ENCODE results near the gene SLC25A45. TPM values are rescaled to one million over a fixed set of nuclear protein-coding genes. Genes with fewer than 3 reads are reported as not detected.

SLC25A45 gene
- total RNA-seq, 2 experiments from 2014 or later, result 24.5 to 28.2 TPM

- H3K27me3 Mint-ChIP-seq (ENCODE audit: low read depth), result no peaks in the 10 kb centered on the region
Measured at GRCh38 chr11:65392186-65392829, 9.9 kb upstream of the SLC25A45 start.

GRCh38 chr11:65390996-65391395 lies 8.6 kb upstream of the SLC25A45 start:
- H3K4me3 Mint-ChIP-seq, result no peak overlapping the region
- ChIA-PET POLR2A (interaction anchor here (0.5 to 15.4 kb wide), 6 partner anchors 9 to 194 kb away, joined by 3 to 253 read pairs (median 4); partner anchors contain the start of genes MALAT1 and NEAT1), CTCF (interaction anchor here (1.8 to 5.9 kb wide), 2 partner anchors 25 to 150 kb away, joined by 6 to 46 read pairs; no protein-coding TSS in a partner anchor)
- no peaks in the 10 kb centered on the region for H3K9me3 Mint-ChIP-seq (ENCODE audit: insufficient read depth)
- H3K27me3 Mint-ChIP-seq (ENCODE audit: low read depth), result no peaks in the 10 kb centered on the region
- ATAC-seq (no peak), DNase-seq (no peak)
- H3K4me1 Mint-ChIP-seq (ENCODE audit: low read depth), result peaks cover 42% of the 10 kb centered on the region
- H3K36me3 Mint-ChIP-seq (ENCODE audit: low read depth), result peaks cover 40% of the 10 kb centered on the region
- peak overlapping the region; percentile 39 for H3K27ac Mint-ChIP-seq

More at GRCh38 chr11:65392186-65392829, 9.9 kb upstream of the SLC25A45 start:
- ATAC-seq (no peak), DNase-seq (no peak)
- Mint-ChIP-seq H3K4me1 (ENCODE audit: low read depth) (peaks cover 38% of the 10 kb centered on the region), H3K27ac (peak overlapping the region; percentile 20), H3K4me3 (no peak overlapping the region), H3K36me3 (ENCODE audit: low read depth) (peaks cover 41% of the 10 kb centered on the region), H3K9me3 (ENCODE audit: insufficient read depth) (no peaks in the 10 kb centered on the region)
- CTCF ChIA-PET, result interaction anchor here (1.2 to 5.9 kb wide), 2 partner anchors 24 kb away, joined by 3 to 46 read pairs; no protein-coding TSS in a partner anchor
- POLR2A ChIA-PET, result interaction anchor here (0.8 to 15.4 kb wide), 4 partner anchors 28 to 115 kb away, joined by 4 to 253 read pairs (median 88); partner anchors contain the start of genes MALAT1 and NEAT1

DNA sequence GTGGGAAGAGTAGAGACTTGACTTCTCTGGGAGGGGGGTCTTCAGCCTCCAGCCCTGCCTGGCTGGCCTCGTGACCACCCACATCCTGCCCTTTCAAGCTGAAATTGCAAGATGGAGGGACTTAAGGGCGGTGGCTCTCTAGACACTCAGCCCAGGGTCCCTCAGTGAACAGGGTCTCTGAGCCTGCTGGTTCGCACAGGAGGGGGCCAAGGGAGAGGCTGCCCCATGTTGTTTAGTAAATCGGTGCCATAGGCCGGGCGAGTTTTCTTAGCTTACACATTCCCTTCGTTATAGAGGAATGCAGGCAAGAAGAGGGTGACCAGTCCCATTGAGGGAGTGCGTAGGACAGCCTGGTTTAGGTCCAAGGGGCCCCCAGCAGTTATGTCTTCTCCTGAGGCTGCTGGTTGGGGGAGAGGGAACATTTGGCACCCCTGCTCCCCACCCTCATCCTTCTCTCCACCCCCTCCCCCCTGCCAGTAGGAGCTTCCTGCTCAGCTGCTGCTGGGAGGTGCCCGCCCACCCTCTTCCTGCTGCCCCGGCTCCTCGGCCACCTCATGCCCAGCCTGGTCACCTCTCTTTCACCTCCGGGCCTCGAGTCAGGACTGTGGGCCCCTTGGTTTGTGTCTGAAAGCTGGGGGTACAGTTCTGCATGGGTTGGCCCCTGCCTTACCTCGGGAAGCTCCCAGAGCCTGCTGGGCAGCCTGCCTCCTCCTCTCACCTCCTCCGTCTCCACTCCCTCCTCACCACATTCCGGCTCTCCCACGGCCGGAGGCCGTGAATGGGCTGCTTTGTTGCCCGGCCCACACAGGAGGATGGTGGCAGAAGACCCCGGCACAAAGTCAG lies 7.9 kb upstream of the SLC25A45 start:
- POLR2A ChIA-PET, result interaction anchor here (0.7 to 15.4 kb wide), 6 partner anchors 8 to 117 kb away, joined by 3 to 253 read pairs (median 4); partner anchors contain the start of genes MALAT1 and NEAT1
- DNase-seq (no peak), ATAC-seq (no peak)

DNA sequence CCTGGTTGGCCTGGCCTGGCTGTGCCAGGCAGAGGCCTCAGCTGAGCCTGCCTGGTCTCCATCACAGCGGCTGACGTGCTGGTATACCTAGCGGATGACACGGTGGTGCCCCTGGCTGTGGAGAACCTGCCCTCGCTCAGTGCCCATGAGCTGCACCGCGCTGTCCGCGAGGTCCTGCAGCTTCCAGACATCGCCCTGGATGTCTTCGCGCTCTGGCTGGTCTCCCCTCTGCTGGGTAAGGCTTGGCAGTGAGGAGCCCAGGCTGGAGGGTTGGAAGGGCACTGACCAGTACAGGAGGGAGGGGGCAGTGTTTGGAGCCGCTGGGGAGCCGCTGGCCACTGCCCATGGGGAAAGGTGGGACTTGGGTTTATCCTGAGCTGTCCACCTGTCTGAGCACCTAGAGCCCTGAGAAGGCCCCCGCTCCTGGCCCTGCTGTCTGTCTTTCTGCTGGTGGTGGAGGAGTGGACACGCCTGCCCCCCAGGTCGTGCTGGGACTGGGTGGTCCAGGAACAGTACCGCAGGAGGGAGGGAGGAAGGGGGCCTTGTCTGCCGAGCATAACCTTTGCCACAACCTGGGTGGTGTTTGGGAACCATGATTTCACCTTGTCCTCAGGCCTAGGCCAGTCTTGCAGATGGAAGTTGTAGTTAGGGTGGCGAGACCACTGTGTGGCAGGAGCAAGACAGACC lies 7.0 kb upstream of the SLC25A45 start:
- H3K4me3 Mint-ChIP-seq, result peak overlapping the region; percentile 5
- no peak for ATAC-seq
- CTCF ChIA-PET, result interaction anchor here (1.5 to 5.9 kb wide), 4 partner anchors 27 to 152 kb away, joined by 3 to 46 read pairs (median 5); no protein-coding TSS in a partner anchor
- no peaks in the 10 kb centered on the region for H3K9me3 Mint-ChIP-seq (ENCODE audit: insufficient read depth)
- H3K36me3 Mint-ChIP-seq (ENCODE audit: low read depth), result peaks cover 38% of the 10 kb centered on the region
- POLR2A ChIA-PET, result interaction anchor here (1.0 to 15.4 kb wide), 4 partner anchors 9 to 117 kb away, joined by 3 to 253 read pairs (median 92); partner anchors contain the start of genes MALAT1 and NEAT1
- peak overlapping the region; percentile 57 for H3K27ac Mint-ChIP-seq
- no peak for DNase-seq
- H3K27me3 Mint-ChIP-seq (ENCODE audit: low read depth), result no peaks in the 10 kb centered on the region
- peaks cover 56% of the 10 kb centered on the region for H3K4me1 Mint-ChIP-seq (ENCODE audit: low read depth)

More for the DNA sequence above, 7.9 kb upstream of the SLC25A45 start:
- H3K27me3 Mint-ChIP-seq (ENCODE audit: low read depth), result no peaks in the 10 kb centered on the region
- CTCF ChIA-PET, result interaction anchor here (1.5 to 5.9 kb wide), 3 partner anchors 26 to 151 kb away, joined by 3 to 46 read pairs (median 6); no protein-coding TSS in a partner anchor
- H3K4me1 Mint-ChIP-seq (ENCODE audit: low read depth), result peaks cover 47% of the 10 kb centered on the region
- H3K9me3 Mint-ChIP-seq (ENCODE audit: insufficient read depth), result no peaks in the 10 kb centered on the region
- no peak overlapping the region for H3K4me3 Mint-ChIP-seq
- peaks cover 38% of the 10 kb centered on the region for H3K36me3 Mint-ChIP-seq (ENCODE audit: low read depth)
- H3K27ac Mint-ChIP-seq, result peak overlapping the region; percentile 57

- POLR2A ChIA-PET, result interaction anchor here (1.1 to 15.4 kb wide), 4 partner anchors 32 to 117 kb away, joined by 3 to 253 read pairs (median 92); partner anchors contain the start of genes MALAT1 and NEAT1
- ATAC-seq, result no peak
- Mint-ChIP-seq H3K9me3 (ENCODE audit: insufficient read depth) (no peaks in the 10 kb centered on the region), H3K36me3 (ENCODE audit: low read depth) (peaks cover 36% of the 10 kb centered on the region), H3K27me3 (ENCODE audit: low read depth) (no peaks in the 10 kb centered on the region), H3K4me3 (peak overlapping the region; percentile 39), H3K4me1 (ENCODE audit: low read depth) (peaks cover 63% of the 10 kb centered on the region), H3K27ac (peak overlapping the region; percentile 51)
- CTCF ChIA-PET, result interaction anchor here (1.0 to 5.9 kb wide), 6 partner anchors 21 to 122 kb away, joined by 3 to 46 read pairs (median 4); no protein-coding TSS in a partner anchor
- no peak for DNase-seq
Measured at GRCh38 chr11:65388731-65389130, 6.3 kb upstream of the SLC25A45 start.

- ChIA-PET POLR2A (interaction anchor here (1.5 to 15.4 kb wide), 6 partner anchors 34 to 139 kb away, joined by 3 to 253 read pairs (median 11); partner anchors contain the start of genes MALAT1, NEAT1, POLA2 and SCYL1), CTCF (interaction anchor here (1.0 to 5.9 kb wide), 5 partner anchors 19 to 124 kb away, joined by 3 to 46 read pairs (median 3); no protein-coding TSS in a partner anchor)
- H3K4me1 Mint-ChIP-seq (ENCODE audit: low read depth), result peaks cover 76% of the 10 kb centered on the region
- peak within 1 kb of the TSS; percentile 97 for H3K27ac Mint-ChIP-seq
- H3K4me3 Mint-ChIP-seq, result peak within 1 kb of the TSS; percentile 94
- no peaks in the 10 kb centered on the region for H3K9me3 Mint-ChIP-seq (ENCODE audit: insufficient read depth)
- peaks cover 25% of the 10 kb centered on the region for H3K36me3 Mint-ChIP-seq (ENCODE audit: low read depth)
- DNase-seq (peak; percentile 89), ATAC-seq (peak; percentile 64)
- no peaks in the 10 kb centered on the region for H3K27me3 Mint-ChIP-seq (ENCODE audit: low read depth)
Measured at GRCh38 chr11:65386307-65387140, 4.1 kb upstream of the SLC25A45 start, which contains the start of gene FRMD8. Gene FRMD8, plus strand, starts transcription at chr11:65386637. Its CDS starts 400 bp downstream, at chr11:65387037.

DNA sequence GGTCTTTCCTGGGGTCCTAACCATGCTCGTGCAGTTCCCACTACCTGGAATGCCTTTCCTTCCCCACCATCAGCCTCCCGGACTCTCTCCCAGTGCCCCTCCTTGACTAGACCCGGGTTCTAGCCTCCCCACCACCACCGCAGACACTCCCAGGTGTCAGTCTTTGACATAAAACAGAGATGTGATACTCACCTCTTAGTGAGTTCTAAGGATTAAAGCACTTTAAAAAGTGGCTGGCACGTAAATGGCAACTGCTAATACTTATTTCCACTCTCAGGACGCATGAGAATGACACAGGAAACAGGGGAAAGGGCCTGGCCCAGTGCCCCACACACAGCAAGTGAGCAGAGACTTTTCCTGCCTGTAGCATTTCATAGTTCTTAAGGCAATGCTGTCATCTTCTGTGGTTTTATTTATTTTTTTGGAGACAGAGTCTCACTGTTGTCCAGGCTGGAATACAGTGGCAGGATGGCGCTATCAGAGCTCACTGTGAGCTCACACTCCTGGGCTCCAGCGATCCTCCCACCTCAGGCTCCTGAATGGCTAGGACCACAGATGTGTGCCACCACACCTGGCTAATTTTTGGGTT lies 1.9 kb upstream of the SLC25A45 start:
- ATAC-seq (no peak), DNase-seq (peak; percentile 40)
- peaks cover 63% of the 10 kb centered on the region for H3K4me1 Mint-ChIP-seq (ENCODE audit: low read depth)
- H3K36me3 Mint-ChIP-seq (ENCODE audit: low read depth), result peaks cover 15% of the 10 kb centered on the region
- no peaks in the 10 kb centered on the region for H3K9me3 Mint-ChIP-seq (ENCODE audit: insufficient read depth)
- H3K27ac Mint-ChIP-seq, result peak overlapping the region; percentile 97
- ChIA-PET CTCF (interaction anchor here (1.1 to 2.8 kb wide), 4 partner anchors 33 to 125 kb away, joined by 3 to 15 read pairs (median 4); no protein-coding TSS in a partner anchor), POLR2A (interaction anchor here (0.6 to 15.4 kb wide), 6 partner anchors 11 to 511 kb away, joined by 3 to 253 read pairs (median 8); partner anchors contain the start of genes MALAT1 and NEAT1)
- H3K27me3 Mint-ChIP-seq (ENCODE audit: low read depth), result no peaks in the 10 kb centered on the region
- H3K4me3 Mint-ChIP-seq, result peak overlapping the region; percentile 51

GRCh38 chr11:65383778-65384177 lies 1.3 kb upstream of the SLC25A45 start:
- peaks cover 57% of the 10 kb centered on the region for H3K4me1 Mint-ChIP-seq (ENCODE audit: low read depth)
- CTCF ChIA-PET, result interaction anchor here (0.7 to 2.8 kb wide), 4 partner anchors 33 to 118 kb away, joined by 4 to 15 read pairs (median 5); no protein-coding TSS in a partner anchor
- H3K9me3 Mint-ChIP-seq (ENCODE audit: insufficient read depth), result no peaks in the 10 kb centered on the region
- H3K36me3 Mint-ChIP-seq (ENCODE audit: low read depth), result peaks cover 11% of the 10 kb centered on the region
- peak overlapping the region; percentile 15 for H3K4me3 Mint-ChIP-seq
- peak overlapping the region; percentile 97 for H3K27ac Mint-ChIP-seq
- no peak for ATAC-seq
- no peaks in the 10 kb centered on the region for H3K27me3 Mint-ChIP-seq (ENCODE audit: low read depth)
- POLR2A ChIA-PET, result interaction anchor here (0.6 to 15.4 kb wide), 5 partner anchors 37 to 193 kb away, joined by 3 to 253 read pairs (median 52); partner anchors contain the start of genes MALAT1 and NEAT1
- no peak for DNase-seq

GRCh38 chr11:65382804-65383368 lies 440 bp upstream of the SLC25A45 start:
- Mint-ChIP-seq H3K27ac (peak overlapping the region; percentile 99), H3K27me3 (ENCODE audit: low read depth) (no peaks in the 10 kb centered on the region), H3K4me3 (peak overlapping the region; percentile 83), H3K36me3 (ENCODE audit: low read depth) (peaks cover 3% of the 10 kb centered on the region), H3K9me3 (ENCODE audit: insufficient read depth) (no peaks in the 10 kb centered on the region), H3K4me1 (ENCODE audit: low read depth) (peaks cover 48% of the 10 kb centered on the region)
- ATAC-seq (no peak), DNase-seq (peak; percentile 30)
- CTCF ChIA-PET, result interaction anchor here (1.2 to 2.8 kb wide), 6 partner anchors 34 to 127 kb away, joined by 3 to 17 read pairs (median 4); no protein-coding TSS in a partner anchor
- POLR2A ChIA-PET, result interaction anchor here (0.7 to 15.4 kb wide), 5 partner anchors 38 to 123 kb away, joined by 4 to 253 read pairs (median 52); partner anchors contain the start of genes MALAT1 and NEAT1
